Suprapubic skin (tissue), 4 donors: ENCODE results near the gene UBTD1.
"Not testable (repeated sequence)": the region's sequence is repeated elsewhere in the genome, so short reads cannot be mapped to it uniquely, and the experiment has no call there.

Source experiments
- CTCF ChIP-seq, 2 donors: fragments of 200-600 bp in 1 of 2; fragments of 450-650 bp in 1 of 2; sonication (generic) in 1 of 2; IDR thresholded peaks; one replicate each; pipeline ENCODE4 v1.5.1; 2016 to 2019; ENCODE audit warnings: antibody characterized with exemption in 2 of 2, mild to moderate bottlenecking in 1 of 2, moderate library complexity in 1 of 2
- EP300 ChIP-seq: sonication (generic); formaldehyde crosslinking; IDR thresholded peaks from one replicate; pipeline ENCODE4 v1.6.1; 2017; ENCODE audit warnings: antibody characterized with exemption
- POLR2AphosphoS5 ChIP-seq, 3 donors: sonication (generic); formaldehyde crosslinking; IDR thresholded peaks; one replicate each; pipeline ENCODE4 v1.6.1; 2017; ENCODE audit warnings: antibody characterized with exemption in 3 of 3

- not testable (repeated sequence) for TF ChIP-seq EP300; CTCF (IDR thresholded peaks at IDR 0.05); POLR2AphosphoS5 (IDR thresholded peaks at IDR 0.05)
These were observed 77.8 kb downstream of the UBTD1 start for GRCh38 chr10:97576487-97576886.
